ENCODE data around the gene CRX.
"Not testable (repeated sequence)": the region's sequence is repeated elsewhere in the genome, so short reads cannot be mapped to it uniquely, and the experiment has no call there.

CRX gene

DNA sequence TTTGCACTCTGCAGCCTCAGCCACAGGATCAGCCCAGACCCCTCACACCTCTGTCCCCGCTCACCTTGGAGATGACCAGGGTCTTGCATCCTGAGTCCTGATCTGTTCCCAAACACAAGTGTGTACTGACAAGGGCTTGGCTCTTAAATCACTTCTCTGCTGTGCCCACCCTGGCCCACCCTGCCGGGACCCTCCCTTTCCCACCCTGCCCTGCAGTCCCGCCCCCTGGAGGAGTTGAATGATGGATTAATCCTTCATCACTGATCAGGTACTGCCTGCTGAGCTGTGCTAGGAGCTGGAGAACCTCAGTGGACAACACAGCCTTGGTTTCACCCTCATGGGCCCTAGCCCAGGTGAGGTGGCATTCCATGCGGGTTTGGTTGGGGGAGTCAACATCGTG lies 17.3 kb upstream of the CRX start, which contains the start of gene TPRX1:
Gene TPRX1, minus strand, starts transcription at position 101 of the 400 bp plus-strand sequence. Its CDS starts 12 bp downstream, at position 89.
- not testable (repeated sequence) for DNase-seq

- no peak for DNase-seq
These were observed 16.4 kb upstream of the CRX start for GRCh38 chr19:47805313-47805712.

DNA sequence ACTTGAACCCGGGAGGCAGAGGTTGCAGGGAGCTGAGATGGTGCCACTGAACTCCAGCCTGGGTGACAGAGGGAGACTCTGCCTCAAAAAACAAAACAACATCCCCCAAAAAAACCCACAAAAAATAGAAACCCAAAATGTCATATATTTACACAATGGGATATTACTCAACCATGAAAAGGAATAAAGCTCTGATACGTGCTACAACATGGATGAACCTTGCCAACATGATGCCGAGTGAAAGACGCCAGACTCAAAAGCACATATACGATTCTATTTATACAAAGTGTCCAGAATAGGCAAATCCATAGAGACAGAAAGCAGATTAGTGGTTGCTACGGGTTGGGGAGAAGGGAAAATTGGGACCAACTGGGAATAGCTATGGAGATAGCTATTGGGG lies 15.3 kb upstream of the CRX start:
- no peak for DNase-seq

DNA sequence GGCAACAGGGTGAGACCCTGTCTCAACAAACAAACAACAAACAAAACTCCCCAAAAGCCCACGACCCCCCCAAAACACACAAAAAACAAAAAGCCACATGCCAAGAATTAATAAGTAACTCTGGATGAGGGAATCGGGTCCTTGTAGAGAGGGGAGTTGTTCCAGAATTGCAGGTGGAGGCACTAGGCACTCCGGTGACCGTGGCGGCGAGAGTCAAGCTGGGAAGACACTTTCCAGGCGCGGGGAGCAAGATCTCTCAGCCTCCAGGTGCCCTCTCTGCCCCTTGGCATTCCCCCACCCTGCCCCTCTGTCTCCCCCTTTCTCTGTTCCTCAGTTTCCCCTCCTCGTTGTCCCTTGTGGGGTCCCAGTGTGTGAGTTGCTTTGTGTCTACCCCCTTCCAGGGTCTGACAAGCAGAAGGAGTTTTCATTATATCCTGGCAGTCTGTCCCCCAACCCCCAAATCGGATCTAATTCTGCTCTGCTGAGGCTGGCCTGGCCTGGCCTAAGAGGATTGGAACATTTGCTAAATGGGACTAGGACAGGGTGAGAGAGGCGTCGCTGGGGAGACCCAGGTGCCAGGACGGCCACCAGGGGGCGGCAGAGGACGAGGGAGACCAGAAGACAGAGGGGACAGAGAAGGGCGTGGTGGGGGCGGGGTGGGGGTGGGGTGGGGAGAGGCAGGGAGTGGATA lies 8.3 kb upstream of the CRX start:
- peak; percentile 50 for DNase-seq

DNA sequence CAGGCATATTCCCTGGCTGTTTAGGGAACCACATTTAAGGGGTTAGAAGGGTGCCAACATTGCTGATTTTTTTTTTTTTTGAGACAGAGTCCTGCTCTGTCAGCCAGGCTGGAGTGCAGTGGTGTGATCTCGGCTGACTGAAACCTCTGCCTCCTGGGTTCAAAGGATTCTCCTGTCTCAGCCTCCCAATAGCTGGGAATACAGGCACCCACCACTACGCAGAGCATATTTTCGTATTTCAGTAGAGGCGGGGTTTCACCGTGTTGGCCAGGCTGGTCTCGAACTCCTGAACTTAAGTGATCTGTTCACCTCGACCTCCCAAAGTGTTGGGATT lies 7.8 kb upstream of the CRX start:
- no peak for DNase-seq

GRCh38 chr19:47816270-47816669 lies 5.5 kb upstream of the CRX start:
- not testable (repeated sequence) for DNase-seq

- not testable (repeated sequence) for DNase-seq
These were observed 3.5 kb upstream of the CRX start for GRCh38 chr19:47818221-47818620.

- DNase-seq, result no peak
These were observed 1.9 kb upstream of the CRX start for GRCh38 chr19:47819858-47820257.

DNA sequence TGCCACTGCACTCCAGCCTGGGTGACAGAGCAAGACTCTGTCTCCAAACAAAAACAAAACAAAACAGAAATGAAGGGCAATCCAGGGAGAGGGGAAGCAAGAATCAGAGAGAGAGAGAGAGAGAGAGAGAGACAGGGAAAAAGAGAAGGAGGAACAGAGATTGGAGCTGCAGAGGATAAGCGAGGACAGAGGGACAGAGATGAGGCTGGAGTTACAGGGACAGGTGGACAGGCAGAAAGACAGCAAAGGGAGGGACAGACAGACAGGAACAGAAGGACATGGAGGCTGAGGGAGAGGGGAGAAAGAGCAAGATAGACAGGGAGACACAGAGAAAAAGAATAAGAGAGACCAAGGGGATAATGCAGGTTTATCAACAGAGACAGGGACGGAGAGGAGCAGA lies 1.3 kb upstream of the CRX start:
- no peak for DNase-seq

DNA sequence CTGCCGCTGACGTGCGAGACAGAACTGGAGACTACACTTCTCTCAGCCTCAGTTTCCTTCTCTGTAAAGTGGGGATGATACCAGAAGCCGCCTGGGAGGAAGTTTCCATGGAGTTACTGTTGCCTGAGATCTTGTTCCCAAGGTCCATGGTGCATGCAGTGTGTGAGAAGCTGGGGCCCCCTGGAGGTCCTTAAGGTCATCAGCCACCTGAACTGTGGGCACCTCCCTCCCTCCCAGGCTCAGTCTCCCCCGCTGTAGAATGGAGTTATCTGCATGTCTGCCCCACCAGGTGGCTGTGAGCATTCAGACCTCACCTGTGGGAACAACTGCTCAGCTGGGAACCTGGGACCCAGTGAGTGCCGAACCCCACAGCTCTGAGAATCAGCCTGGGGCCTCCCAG lies 2.7 kb downstream of the CRX start:
- no peak for DNase-seq

DNA sequence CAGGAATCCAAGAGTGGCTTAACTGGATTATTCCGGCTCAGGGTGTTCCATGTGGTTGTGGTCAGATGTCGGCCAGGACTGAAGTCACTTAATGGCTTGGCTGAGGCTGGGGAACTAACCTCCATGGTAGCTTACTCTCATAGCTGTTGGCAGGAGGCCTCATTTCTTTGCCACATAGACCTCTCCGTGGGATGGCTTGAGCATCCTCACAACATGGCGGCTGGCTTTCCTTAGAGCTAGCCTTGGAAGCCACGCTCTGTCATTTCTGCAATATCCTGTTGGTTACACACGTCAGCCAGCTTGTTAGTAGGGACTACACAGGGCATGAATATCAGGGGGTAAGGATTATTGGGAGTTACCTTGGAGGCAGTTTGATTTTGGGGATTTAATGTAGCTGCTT lies 5.1 kb downstream of the CRX start:
- no peak for DNase-seq

- no peak for DNase-seq
These were observed 11.0 kb downstream of the CRX start for GRCh38 chr19:47832723-47833122.

GRCh38 chr19:47836038-47836437 lies 14.3 kb downstream of the CRX start:
- no peak for DNase-seq

GRCh38 chr19:47839411-47839810 lies 17.7 kb downstream of the CRX start:
- no peak for DNase-seq

GRCh38 chr19:47839913-47840312 lies 18.2 kb downstream of the CRX start:
- no peak for DNase-seq

DNA sequence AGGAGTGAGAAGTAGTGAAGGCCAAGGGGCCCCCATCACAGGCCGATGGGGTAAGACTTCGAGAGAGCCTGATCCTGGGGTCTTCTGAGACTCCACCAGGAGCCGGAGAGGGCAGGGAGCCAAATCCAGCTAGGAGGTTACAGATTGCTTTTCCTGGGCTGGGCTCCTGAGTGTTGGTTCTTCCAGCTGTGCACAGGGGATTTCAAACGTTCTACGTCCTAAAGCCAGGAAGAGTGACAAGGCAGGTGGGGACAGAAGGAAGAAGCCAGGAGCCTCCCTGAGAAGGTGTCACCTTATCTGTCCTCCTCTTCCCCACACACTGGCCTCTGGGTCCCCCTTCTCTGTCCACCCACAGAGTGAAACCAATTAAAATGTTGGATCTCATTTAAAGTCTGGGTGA lies 21.2 kb downstream of the CRX start:
- no peak for DNase-seq

DNA sequence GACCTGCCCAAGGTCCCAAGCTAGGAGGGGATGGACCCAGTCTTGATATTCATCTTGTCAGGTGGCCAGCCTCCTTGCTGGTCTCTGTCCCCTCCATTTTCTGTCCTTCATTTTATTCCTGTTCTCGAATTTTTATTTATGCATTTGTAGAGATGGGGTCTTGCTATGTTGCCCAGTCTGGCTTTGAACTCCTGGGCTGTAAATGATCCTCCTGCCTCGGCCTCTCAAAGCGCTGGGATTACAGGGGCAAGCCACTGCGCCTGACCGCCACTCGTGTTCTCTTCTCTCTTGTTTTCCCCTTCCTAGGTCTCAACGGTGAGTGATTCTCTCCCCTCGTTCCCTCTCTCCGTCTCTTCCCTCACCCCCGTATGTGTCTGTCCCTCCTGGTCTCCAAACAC lies 26.7 kb downstream of the CRX start:
- DNase-seq, result no peak

GRCh38 chr19:47848823-47849473 lies 27.2 kb downstream of the CRX start:
- DNase-seq, result peak; percentile 52

GRCh38 chr19:47853003-47853402 lies 31.3 kb downstream of the CRX start:
- no peak for DNase-seq

- no peak for DNase-seq
These were observed 32.7 kb downstream of the CRX start for GRCh38 chr19:47854459-47854858.

DNA sequence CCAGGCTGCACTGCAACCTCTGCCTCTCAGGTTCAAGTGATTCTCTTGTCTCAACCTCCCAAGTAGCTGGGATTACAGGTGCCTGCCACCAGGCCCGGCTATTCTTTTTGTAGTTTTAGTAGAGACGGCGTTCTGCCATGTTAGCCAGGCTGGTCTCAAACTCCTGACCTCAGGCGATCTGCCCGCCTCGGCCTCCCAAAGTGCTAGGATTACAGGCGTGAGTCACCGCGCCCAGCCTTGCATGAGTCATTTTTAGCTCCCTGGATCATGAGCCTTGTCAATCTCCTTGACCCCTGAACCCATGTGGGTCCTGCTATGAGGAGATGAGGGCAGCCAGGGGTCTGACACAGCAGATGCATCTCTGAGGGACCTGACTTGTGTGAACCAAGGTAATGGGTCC lies 36.5 kb downstream of the CRX start:
- DNase-seq, result not testable (repeated sequence)

- DNase-seq, result not testable (repeated sequence)
These were observed 37.0 kb downstream of the CRX start, which contains the start of gene TPRX2 for GRCh38 chr19:47858646-47859285. Gene TPRX2, plus strand, starts transcription at chr19:47859235. Its CDS starts 12 bp downstream, at chr19:47859247.

GRCh38 chr19:47859838-47860237 lies 38.1 kb downstream of the CRX start:
- DNase-seq, result not testable (repeated sequence)

DNA sequence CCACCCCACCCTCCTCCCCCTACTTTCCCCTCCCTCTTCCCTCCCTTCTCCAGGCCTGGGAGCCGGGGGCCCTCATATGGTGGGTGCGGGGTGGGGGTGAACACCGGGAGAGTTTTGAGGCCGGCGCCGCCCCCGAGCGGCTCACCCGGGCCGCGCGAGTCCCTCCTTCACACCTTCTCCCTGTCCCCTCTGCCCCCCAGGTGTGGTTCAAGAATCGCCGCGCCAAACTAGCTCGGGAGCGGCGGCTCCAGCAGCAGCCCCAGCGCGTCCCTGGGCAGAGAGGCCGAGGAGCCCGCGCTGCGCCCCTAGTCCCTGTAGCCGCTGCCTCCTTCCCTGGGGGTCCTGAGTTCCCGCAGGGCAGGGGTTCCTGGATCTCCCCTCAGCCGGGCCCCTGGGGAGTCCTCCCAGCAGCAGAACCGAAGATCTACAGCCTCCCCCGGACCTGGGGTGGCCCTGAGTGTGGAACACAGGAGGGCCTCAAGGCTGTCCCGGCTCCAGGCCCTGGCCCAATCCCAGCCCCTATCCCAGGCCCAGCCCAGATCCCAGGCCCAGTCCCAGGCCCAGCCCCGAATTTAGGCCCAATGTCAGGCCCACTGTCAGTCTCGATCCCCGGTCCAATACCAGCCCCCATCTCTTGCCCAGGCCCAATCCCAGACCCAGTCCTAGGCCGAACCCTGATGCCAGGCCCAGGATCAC lies 39.0 kb downstream of the CRX start:
- DNase-seq, result no peak

Measured in inflammatory macrophage treated with lipopolysaccharide for 4 hours (primary cell).